ENCODE data around the gene ATP5F1D.

- TF ChIP-seq POLR2A (IDR thresholded peaks at IDR 0.05; ENCODE audit: low read depth, low read length) (no peak), POLR2AphosphoS5 (IDR thresholded peaks at IDR 0.05; ENCODE audit: low read depth, low read length) (no peak), PAX5 (IDR thresholded peaks at IDR 0.05; ENCODE audit: insufficient read depth, low read length, severe bottlenecking) (no peak), TAF1 (IDR thresholded peaks at IDR 0.05; ENCODE audit: low read depth, low read length) (no peak), SPI1 (IDR thresholded peaks at IDR 0.05; ENCODE audit: low read depth, low read length) (no peak), POU2F2 (IDR thresholded peaks at IDR 0.05; ENCODE audit: low read depth, low read length) (no peak)
These were observed 14.1 kb upstream of the ATP5F1D start for GRCh38 chr19:1227304-1228054.
